ENCODE data around the gene RBPMS2. TPM values are rescaled to one million over a fixed set of nuclear protein-coding genes. Genes with fewer than 3 reads are reported as not detected.

RBPMS2 gene
- total and polyA plus RNA-seq, 2 donors (not counting 1 experiment from before 2014, with no cell fraction given) = 0.18 TPM; not detected in 1

DNA sequence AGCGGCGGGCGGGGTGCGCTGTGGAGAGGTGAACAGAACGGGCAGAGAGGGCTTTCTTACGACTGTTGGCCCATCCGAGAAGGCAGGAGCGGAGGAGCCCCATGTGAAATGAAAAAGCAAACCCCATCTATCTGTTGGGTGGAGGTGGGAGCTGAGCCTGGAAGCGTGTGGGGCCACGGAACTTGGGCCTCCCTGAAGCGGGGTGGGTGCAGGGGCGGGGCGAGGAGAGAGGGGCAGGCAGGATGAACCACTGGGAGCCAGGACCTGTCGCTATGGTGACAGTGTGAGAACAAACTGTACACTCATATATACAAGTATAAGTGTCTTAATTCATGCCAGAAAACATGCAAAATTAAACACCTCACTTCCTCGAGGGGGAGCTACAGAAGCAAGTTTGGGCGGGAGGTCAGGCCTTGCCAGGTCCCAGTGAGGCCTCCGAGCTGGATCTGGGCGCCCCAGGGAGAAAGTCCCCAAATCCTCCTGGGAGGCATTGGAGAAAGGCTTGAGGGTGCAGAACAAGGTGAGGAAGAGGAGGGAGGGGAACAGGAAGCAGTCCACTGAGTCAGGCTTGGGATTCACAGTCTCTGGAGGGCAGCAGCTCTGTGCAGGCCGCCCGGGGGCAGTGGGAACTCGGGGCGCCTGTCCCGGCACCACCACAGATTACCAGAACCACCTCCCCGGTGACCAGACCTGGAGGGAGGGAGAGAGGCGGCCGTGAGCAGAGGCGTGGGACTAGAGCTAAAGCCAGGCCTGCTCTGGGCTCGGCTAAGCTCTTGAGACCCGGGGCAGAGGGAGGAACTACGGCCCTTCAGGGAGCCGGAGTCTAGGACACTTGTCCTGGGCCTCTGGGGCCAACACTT lies 34.8 kb downstream of the RBPMS2 start:
- peak overlapping the region in 2 of 4 experiments; percentile 10 to 17 for H3K4me3 ChIP-seq (replicated peaks in 1 of 4; ENCODE audit: control extremely low read depth in 1 of 4, insufficient read depth in 1 of 4, low read depth in 3 of 4, low read length in 4 of 4)

DNA sequence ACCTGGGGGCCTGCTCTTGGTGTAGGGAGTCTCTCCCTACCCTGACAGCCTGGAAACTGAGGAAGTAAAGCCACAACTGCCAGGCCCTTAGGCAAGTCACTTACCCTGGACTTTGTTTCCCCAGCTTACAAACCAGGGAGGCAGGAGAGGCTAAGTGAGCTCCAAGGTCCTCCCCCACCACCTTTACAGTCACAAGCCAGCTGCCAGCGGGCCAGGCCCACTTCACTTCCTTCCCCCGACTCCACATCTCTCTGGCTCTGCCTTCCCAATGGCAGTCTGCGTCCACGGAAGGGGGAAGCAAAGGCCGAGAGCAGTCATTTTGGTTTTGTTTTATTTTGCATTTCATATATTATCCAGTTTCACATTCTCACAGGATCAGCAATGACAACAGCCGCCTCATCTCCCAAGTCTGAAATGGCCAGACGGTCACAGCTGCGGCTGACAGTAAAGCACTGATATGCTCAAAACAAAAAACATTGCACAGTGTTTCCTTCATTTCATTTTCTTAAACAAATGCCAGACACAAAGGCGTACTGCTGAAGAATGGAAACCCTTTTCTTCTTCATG lies 35.7 kb downstream of the RBPMS2 start:
- peak overlapping the region in 2 of 4 experiments; percentile 10 to 17 for H3K4me3 ChIP-seq (replicated peaks in 1 of 4; ENCODE audit: control extremely low read depth in 1 of 4, insufficient read depth in 1 of 4, low read depth in 3 of 4, low read length in 4 of 4)
- TF ChIP-seq, protein P1, sequence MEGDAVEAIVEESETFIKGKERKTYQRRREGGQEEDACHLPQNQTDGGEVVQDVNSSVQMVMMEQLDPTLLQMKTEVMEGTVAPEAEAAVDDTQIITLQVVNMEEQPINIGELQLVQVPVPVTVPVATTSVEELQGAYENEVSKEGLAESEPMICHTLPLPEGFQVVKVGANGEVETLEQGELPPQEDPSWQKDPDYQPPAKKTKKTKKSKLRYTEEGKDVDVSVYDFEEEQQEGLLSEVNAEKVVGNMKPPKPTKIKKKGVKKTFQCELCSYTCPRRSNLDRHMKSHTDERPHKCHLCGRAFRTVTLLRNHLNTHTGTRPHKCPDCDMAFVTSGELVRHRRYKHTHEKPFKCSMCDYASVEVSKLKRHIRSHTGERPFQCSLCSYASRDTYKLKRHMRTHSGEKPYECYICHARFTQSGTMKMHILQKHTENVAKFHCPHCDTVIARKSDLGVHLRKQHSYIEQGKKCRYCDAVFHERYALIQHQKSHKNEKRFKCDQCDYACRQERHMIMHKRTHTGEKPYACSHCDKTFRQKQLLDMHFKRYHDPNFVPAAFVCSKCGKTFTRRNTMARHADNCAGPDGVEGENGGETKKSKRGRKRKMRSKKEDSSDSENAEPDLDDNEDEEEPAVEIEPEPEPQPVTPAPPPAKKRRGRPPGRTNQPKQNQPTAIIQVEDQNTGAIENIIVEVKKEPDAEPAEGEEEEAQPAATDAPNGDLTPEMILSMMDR (conservative IDR thresholded peaks at IDR 0.05 in 1 of 2, IDR thresholded peaks at IDR 0.05 in 1 of 2; ENCODE audit: low read depth in 1 of 2, low read length in 2 of 2) = no peak
- no peak for TF ChIP-seq EZH2 (IDR thresholded peaks at IDR 0.05; ENCODE audit: low read length, missing control alignments)
- peak overlapping the region; percentile 79 for H3K4me2 ChIP-seq (ENCODE audit: extremely low read depth, insufficient read depth, low read length)
- no peaks in the 10 kb centered on the region for H3K36me3 ChIP-seq (ENCODE audit: control insufficient read depth, insufficient read depth, low read length)
- H4K20me1 ChIP-seq (ENCODE audit: control insufficient read depth, extremely low read depth, insufficient read depth, low read length) = no peaks in the 10 kb centered on the region
- H3K4me1 ChIP-seq (ENCODE audit: control insufficient read depth, extremely low read depth, insufficient read depth, low read length) = peaks cover 4% of the 10 kb centered on the region
- peak overlapping the region; percentile 27 for H3K27ac ChIP-seq (ENCODE audit: insufficient read depth, low read length)
- no peaks in the 10 kb centered on the region for H3K9me3 ChIP-seq (ENCODE audit: control insufficient read depth, insufficient read depth, low read depth, low read length)
- no peaks in the 10 kb centered on the region for H3K79me2 ChIP-seq (ENCODE audit: control insufficient read depth, insufficient read depth, low read length)
- DNase-seq (ENCODE audit: low read depth in 2 of 2) = peak in 1 of 2 donors; percentile 20
- no peaks in the 10 kb centered on the region for H3K27me3 ChIP-seq (ENCODE audit: control insufficient read depth, insufficient read depth, low read length)
- no peak overlapping the region for H3K9ac ChIP-seq (ENCODE audit: insufficient read depth, low read length)
- H2AFZ ChIP-seq (ENCODE audit: low read length) = peak overlapping the region; percentile 73

More for the DNA sequence above, 34.8 kb downstream of the RBPMS2 start:
- no peaks in the 10 kb centered on the region for H4K20me1 ChIP-seq (ENCODE audit: control insufficient read depth, extremely low read depth, insufficient read depth, low read length)
- TF ChIP-seq, protein P1 (conservative IDR thresholded peaks at IDR 0.05 in 1 of 2, IDR thresholded peaks at IDR 0.05 in 1 of 2; ENCODE audit: low read depth in 1 of 2, low read length in 2 of 2) = peak; percentile 22 to 50
- no peak for TF ChIP-seq EZH2 (IDR thresholded peaks at IDR 0.05; ENCODE audit: low read length, missing control alignments)
- peaks cover 4% of the 10 kb centered on the region for H3K4me1 ChIP-seq (ENCODE audit: control insufficient read depth, extremely low read depth, insufficient read depth, low read length)
- peak overlapping the region; percentile 79 for H3K4me2 ChIP-seq (ENCODE audit: extremely low read depth, insufficient read depth, low read length)
- H3K27me3 ChIP-seq (ENCODE audit: control insufficient read depth, insufficient read depth, low read length) = no peaks in the 10 kb centered on the region
- H3K9ac ChIP-seq (ENCODE audit: insufficient read depth, low read length) = peak overlapping the region; percentile 4
- no peaks in the 10 kb centered on the region for H3K79me2 ChIP-seq (ENCODE audit: control insufficient read depth, insufficient read depth, low read length)
- H3K9me3 ChIP-seq (ENCODE audit: control insufficient read depth, insufficient read depth, low read depth, low read length) = no peaks in the 10 kb centered on the region
- no peaks in the 10 kb centered on the region for H3K36me3 ChIP-seq (ENCODE audit: control insufficient read depth, insufficient read depth, low read length)
- peak overlapping the region; percentile 27 for H3K27ac ChIP-seq (ENCODE audit: insufficient read depth, low read length)
- peak overlapping the region; percentile 73 for H2AFZ ChIP-seq (ENCODE audit: low read length)
- peak; percentile 45 to 88 for DNase-seq (ENCODE audit: low read depth in 2 of 2)

DNA sequence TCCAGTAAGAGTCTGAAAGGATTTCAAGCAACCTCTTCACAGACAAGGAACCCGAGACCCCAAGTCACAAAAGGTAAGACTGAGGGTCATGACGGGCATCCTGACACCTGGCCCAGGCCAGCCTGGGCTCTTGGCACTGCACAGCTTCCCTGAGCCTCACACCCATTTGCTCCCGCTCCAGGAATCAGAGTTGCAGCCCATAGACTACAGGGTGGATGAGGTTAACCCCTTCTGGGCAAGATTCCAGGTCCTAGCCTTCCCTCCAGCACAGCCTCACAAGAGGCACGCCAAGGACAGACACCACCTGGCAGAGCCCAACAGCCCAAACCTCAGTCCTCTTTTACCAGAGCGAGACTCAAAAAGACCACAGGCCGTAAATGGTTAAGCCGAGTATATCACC lies 36.2 kb downstream of the RBPMS2 start:
- peak in 1 of 2 donors; percentile 74 for DNase-seq (ENCODE audit: low read depth in 2 of 2)
- H2AFZ ChIP-seq (ENCODE audit: low read length) = no peak overlapping the region
- no peak overlapping the region for H3K4me2 ChIP-seq (ENCODE audit: extremely low read depth, insufficient read depth, low read length)

More for the DNA sequence above, 36.2 kb downstream of the RBPMS2 start:
- H3K27me3 ChIP-seq (ENCODE audit: control insufficient read depth, insufficient read depth, low read length) = no peaks in the 10 kb centered on the region
- peaks cover 4% of the 10 kb centered on the region for H3K4me1 ChIP-seq (ENCODE audit: control insufficient read depth, extremely low read depth, insufficient read depth, low read length)
- TF ChIP-seq, protein P1 (conservative IDR thresholded peaks at IDR 0.05 in 1 of 2, IDR thresholded peaks at IDR 0.05 in 1 of 2; ENCODE audit: low read depth in 1 of 2, low read length in 2 of 2) = no peak
- no peak for TF ChIP-seq EZH2 (IDR thresholded peaks at IDR 0.05; ENCODE audit: low read length, missing control alignments)
- no peaks in the 10 kb centered on the region for H4K20me1 ChIP-seq (ENCODE audit: control insufficient read depth, extremely low read depth, insufficient read depth, low read length)
- H3K36me3 ChIP-seq (ENCODE audit: control insufficient read depth, insufficient read depth, low read length) = no peaks in the 10 kb centered on the region
- H3K9me3 ChIP-seq (ENCODE audit: control insufficient read depth, insufficient read depth, low read depth, low read length) = no peaks in the 10 kb centered on the region
- H3K27ac ChIP-seq (ENCODE audit: insufficient read depth, low read length) = no peak overlapping the region
- no peak overlapping the region for H3K9ac ChIP-seq (ENCODE audit: insufficient read depth, low read length)
- H3K79me2 ChIP-seq (ENCODE audit: control insufficient read depth, insufficient read depth, low read length) = no peaks in the 10 kb centered on the region
- H3K4me3 ChIP-seq (replicated peaks in 1 of 4; ENCODE audit: control extremely low read depth in 1 of 4, insufficient read depth in 1 of 4, low read depth in 3 of 4, low read length in 4 of 4) = no peak overlapping the region
